Measurements from ENCODE around the gene MYBPC2.

Gene MYBPC2

DNA sequence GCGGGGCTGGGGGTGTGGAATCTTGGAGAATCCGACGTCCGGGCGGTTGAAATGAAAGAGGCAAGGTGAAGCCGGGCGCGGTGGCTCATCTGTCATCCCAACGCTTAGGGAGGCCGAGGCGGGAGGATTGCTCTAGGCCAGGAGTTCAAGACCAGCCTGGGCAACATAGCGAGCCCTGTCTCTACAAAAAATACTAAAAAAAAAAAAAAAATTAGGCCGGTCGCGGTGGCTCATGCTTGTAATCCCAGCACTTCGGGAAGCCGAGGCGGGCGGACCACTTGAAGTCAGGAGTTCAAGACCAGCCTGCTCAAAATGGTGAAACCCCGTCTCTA lies 44.2 kb downstream of the MYBPC2 start:
- no peak for ATAC-seq
- TF ChIP-seq, protein P1, sequence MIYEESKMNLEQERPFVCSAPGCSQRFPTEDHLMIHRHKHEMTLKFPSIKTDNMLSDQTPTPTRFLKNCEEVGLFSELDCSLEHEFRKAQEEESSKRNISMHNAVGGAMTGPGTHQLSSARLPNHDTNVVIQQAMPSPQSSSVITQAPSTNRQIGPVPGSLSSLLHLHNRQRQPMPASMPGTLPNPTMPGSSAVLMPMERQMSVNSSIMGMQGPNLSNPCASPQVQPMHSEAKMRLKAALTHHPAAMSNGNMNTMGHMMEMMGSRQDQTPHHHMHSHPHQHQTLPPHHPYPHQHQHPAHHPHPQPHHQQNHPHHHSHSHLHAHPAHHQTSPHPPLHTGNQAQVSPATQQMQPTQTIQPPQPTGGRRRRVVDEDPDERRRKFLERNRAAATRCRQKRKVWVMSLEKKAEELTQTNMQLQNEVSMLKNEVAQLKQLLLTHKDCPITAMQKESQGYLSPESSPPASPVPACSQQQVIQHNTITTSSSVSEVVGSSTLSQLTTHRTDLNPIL (CRISPR knock-in tag; IDR thresholded peaks at IDR 0.05; ENCODE audit: low read depth), result no peak
- TF ChIP-seq ZNF8 (CRISPR knock-in tag; IDR thresholded peaks at IDR 0.05), result no peak
- TF ChIP-seq ESRRG (CRISPR knock-in tag; IDR thresholded peaks at IDR 0.05), result no peak
- TF ChIP-seq ZFP3 (CRISPR knock-in tag; IDR thresholded peaks at IDR 0.05), result no peak
- TF ChIP-seq CSDC2 (CRISPR knock-in tag; IDR thresholded peaks at IDR 0.05), result no peak
- TF ChIP-seq TCF4 (CRISPR knock-in tag; IDR thresholded peaks at IDR 0.05; ENCODE audit: borderline replicate concordance), result no peak
- no peak for TF ChIP-seq PPARA (CRISPR knock-in tag; IDR thresholded peaks at IDR 0.05; ENCODE audit: borderline replicate concordance)
- TF ChIP-seq, protein P2, sequence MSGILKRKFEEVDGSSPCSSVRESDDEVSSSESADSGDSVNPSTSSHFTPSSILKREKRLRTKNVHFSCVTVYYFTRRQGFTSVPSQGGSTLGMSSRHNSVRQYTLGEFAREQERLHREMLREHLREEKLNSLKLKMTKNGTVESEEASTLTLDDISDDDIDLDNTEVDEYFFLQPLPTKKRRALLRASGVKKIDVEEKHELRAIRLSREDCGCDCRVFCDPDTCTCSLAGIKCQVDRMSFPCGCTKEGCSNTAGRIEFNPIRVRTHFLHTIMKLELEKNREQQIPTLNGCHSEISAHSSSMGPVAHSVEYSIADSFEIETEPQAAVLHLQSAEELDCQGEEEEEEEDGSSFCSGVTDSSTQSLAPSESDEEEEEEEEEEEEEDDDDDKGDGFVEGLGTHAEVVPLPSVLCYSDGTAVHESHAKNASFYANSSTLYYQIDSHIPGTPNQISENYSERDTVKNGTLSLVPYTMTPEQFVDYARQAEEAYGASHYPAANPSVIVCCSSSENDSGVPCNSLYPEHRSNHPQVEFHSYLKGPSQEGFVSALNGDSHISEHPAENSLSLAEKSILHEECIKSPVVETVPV (CRISPR knock-in tag; IDR thresholded peaks at IDR 0.05), result no peak
- no peak for TF ChIP-seq TOX (CRISPR knock-in tag; IDR thresholded peaks at IDR 0.05; ENCODE audit: borderline replicate concordance)

DNA sequence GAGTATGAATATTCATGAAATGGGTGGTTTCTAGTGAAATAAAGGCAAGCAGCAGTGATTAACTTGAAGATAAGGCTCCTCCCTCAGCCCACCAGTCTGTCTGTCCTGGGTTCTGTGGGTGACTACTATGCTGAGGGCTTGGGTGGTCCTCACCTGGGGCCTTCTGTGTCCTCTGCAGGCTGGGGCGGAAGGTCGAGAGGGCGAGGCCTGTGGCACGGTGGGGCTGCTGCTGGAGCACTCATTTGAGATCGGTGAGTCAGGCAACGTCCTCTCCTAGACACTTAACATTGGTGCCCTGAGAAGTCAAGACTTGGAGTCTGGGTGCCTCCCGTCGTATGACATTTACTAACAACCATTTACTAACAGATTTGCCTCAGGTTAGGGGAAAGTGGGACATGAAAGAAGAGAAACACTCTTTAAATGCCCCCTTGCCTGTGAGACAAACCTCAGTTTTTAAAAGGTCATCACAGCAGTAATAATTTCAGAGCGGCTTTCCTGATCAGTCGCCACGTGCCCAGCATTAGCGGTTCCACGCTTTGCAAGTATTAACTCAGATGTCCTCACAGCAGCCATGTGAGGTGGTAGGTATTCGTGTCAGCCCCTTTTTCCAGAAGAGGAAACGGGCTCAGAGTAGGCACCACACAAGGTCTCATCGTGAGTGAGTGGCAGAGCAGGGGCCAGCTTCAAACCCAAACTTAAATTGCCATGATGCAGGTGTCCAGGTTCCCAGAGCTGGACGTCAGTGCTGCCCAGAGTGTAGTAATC lies 45.2 kb downstream of the MYBPC2 start:
- ATAC-seq, result no peak

More for the DNA sequence above, 45.2 kb downstream of the MYBPC2 start:
- TF ChIP-seq ARNTL (CRISPR knock-in tag; IDR thresholded peaks at IDR 0.05; ENCODE audit: borderline replicate concordance, low read depth), result no peak
- TF ChIP-seq ZNF8 (CRISPR knock-in tag; IDR thresholded peaks at IDR 0.05), result no peak
- TF ChIP-seq, protein P3, sequence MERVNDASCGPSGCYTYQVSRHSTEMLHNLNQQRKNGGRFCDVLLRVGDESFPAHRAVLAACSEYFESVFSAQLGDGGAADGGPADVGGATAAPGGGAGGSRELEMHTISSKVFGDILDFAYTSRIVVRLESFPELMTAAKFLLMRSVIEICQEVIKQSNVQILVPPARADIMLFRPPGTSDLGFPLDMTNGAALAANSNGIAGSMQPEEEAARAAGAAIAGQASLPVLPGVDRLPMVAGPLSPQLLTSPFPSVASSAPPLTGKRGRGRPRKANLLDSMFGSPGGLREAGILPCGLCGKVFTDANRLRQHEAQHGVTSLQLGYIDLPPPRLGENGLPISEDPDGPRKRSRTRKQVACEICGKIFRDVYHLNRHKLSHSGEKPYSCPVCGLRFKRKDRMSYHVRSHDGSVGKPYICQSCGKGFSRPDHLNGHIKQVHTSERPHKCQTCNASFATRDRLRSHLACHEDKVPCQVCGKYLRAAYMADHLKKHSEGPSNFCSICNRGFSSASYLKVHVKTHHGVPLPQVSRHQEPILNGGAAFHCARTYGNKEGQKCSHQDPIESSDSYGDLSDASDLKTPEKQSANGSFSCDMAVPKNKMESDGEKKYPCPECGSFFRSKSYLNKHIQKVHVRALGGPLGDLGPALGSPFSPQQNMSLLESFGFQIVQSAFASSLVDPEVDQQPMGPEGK (CRISPR knock-in tag; IDR thresholded peaks at IDR 0.05; ENCODE audit: borderline replicate concordance), result no peak
- TF ChIP-seq ISL1 (CRISPR knock-in tag; IDR thresholded peaks at IDR 0.05), result no peak
- no peak for TF ChIP-seq SNAI2 (CRISPR knock-in tag; IDR thresholded peaks at IDR 0.05)
- TF ChIP-seq, protein P2 (CRISPR knock-in tag; IDR thresholded peaks at IDR 0.05), result no peak
- TF ChIP-seq, protein P4, sequence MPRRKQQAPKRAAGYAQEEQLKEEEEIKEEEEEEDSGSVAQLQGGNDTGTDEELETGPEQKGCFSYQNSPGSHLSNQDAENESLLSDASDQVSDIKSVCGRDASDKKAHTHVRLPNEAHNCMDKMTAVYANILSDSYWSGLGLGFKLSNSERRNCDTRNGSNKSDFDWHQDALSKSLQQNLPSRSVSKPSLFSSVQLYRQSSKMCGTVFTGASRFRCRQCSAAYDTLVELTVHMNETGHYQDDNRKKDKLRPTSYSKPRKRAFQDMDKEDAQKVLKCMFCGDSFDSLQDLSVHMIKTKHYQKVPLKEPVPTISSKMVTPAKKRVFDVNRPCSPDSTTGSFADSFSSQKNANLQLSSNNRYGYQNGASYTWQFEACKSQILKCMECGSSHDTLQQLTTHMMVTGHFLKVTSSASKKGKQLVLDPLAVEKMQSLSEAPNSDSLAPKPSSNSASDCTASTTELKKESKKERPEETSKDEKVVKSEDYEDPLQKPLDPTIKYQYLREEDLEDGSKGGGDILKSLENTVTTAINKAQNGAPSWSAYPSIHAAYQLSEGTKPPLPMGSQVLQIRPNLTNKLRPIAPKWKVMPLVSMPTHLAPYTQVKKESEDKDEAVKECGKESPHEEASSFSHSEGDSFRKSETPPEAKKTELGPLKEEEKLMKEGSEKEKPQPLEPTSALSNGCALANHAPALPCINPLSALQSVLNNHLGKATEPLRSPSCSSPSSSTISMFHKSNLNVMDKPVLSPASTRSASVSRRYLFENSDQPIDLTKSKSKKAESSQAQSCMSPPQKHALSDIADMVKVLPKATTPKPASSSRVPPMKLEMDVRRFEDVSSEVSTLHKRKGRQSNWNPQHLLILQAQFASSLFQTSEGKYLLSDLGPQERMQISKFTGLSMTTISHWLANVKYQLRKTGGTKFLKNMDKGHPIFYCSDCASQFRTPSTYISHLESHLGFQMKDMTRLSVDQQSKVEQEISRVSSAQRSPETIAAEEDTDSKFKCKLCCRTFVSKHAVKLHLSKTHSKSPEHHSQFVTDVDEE (CRISPR knock-in tag; IDR thresholded peaks at IDR 0.05), result no peak
- TF ChIP-seq ZNF565 (CRISPR knock-in tag; conservative IDR thresholded peaks at IDR 0.05; ENCODE audit: low read depth), result no peak
- TF ChIP-seq RARB (CRISPR knock-in tag; IDR thresholded peaks at IDR 0.05), result no peak
- TF ChIP-seq ZC3H10 (CRISPR knock-in tag; IDR thresholded peaks at IDR 0.05), result no peak
- TF ChIP-seq ZNF70 (CRISPR knock-in tag; IDR thresholded peaks at IDR 0.05), result no peak
- no peak for TF ChIP-seq ZFP3 (CRISPR knock-in tag; IDR thresholded peaks at IDR 0.05)
- no peak for TF ChIP-seq TOX (CRISPR knock-in tag; IDR thresholded peaks at IDR 0.05; ENCODE audit: borderline replicate concordance)
- no peak for TF ChIP-seq ESRRG (CRISPR knock-in tag; IDR thresholded peaks at IDR 0.05)
- TF ChIP-seq OSR1 (CRISPR knock-in tag; IDR thresholded peaks at IDR 0.05), result no peak
- no peak for TF ChIP-seq TCF4 (CRISPR knock-in tag; IDR thresholded peaks at IDR 0.05; ENCODE audit: borderline replicate concordance)
- TF ChIP-seq, protein P1 (CRISPR knock-in tag; IDR thresholded peaks at IDR 0.05; ENCODE audit: low read depth), result no peak

Data from SK-N-SH treated with all-trans-retinoic acid at 6 μM for 48 hours (cell line).